Gastroesophageal sphincter (tissue), 3 donors: ENCODE results near the gene WWTR1.

ENCODE experiments used
- EP300 ChIP-seq: sonication (generic); formaldehyde crosslinking; IDR thresholded peaks from one replicate; pipeline ENCODE4 v1.6.1; 2017; ENCODE audit warnings: antibody characterized with exemption, mild to moderate bottlenecking
- POLR2A ChIP-seq, 2 donors: fragments of 450-650 bp; IDR thresholded peaks; one replicate each; pipeline ENCODE4 v1.6.1; 2017; ENCODE audit warnings: antibody characterized with exemption in 2 of 2, mild to moderate bottlenecking in 2 of 2, moderate library complexity in 1 of 2
- POLR2AphosphoS5 ChIP-seq: sonication (generic); formaldehyde crosslinking; IDR thresholded peaks from one replicate; pipeline ENCODE4 v1.6.1; 2017; ENCODE audit warnings: antibody characterized with exemption
- TF ChIP-seq, protein P1 (sequence below), 4 experiments: fragments of 200-600 bp in 2 of 4; fragments of 450-650 bp in 2 of 4; sonication (generic) in 1 of 4; IDR thresholded peaks; one replicate each; pipeline ENCODE4 v1.5.1; 2017 to 2019; ENCODE audit warnings: antibody characterized with exemption in 4 of 4, mild to moderate bottlenecking in 2 of 4, moderate library complexity in 2 of 4

- TF ChIP-seq, protein P1, sequence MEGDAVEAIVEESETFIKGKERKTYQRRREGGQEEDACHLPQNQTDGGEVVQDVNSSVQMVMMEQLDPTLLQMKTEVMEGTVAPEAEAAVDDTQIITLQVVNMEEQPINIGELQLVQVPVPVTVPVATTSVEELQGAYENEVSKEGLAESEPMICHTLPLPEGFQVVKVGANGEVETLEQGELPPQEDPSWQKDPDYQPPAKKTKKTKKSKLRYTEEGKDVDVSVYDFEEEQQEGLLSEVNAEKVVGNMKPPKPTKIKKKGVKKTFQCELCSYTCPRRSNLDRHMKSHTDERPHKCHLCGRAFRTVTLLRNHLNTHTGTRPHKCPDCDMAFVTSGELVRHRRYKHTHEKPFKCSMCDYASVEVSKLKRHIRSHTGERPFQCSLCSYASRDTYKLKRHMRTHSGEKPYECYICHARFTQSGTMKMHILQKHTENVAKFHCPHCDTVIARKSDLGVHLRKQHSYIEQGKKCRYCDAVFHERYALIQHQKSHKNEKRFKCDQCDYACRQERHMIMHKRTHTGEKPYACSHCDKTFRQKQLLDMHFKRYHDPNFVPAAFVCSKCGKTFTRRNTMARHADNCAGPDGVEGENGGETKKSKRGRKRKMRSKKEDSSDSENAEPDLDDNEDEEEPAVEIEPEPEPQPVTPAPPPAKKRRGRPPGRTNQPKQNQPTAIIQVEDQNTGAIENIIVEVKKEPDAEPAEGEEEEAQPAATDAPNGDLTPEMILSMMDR (IDR thresholded peaks at IDR 0.05), result no peak
- TF ChIP-seq EP300 (no peak), POLR2AphosphoS5 (no peak), POLR2A (IDR thresholded peaks at IDR 0.05) (no peak)
Observed at GRCh38 chr3:149604125-149604875, 53.5 kb downstream of the WWTR1 start.
